GM10266 (cell line): ENCODE results near the gene IL3.
A peak's percentile ranks its signal among the peaks of the same experiment; 100 is the strongest.

Source experiments
- DNase-seq: peaks from one replicate; pipeline ENCODE4 v3.0.0; 2012; ENCODE audit errors: extremely low spot score
- TF ChIP-seq, protein P1 (sequence below): IDR thresholded peaks from 2 replicates; pipeline ENCODE4 v1.5.1; 2012; ENCODE audit warnings: mild to moderate bottlenecking, low read depth; ENCODE audit not compliant: control insufficient read depth, insufficient read depth; ENCODE audit errors: missing control alignments

The IL3 gene

DNA sequence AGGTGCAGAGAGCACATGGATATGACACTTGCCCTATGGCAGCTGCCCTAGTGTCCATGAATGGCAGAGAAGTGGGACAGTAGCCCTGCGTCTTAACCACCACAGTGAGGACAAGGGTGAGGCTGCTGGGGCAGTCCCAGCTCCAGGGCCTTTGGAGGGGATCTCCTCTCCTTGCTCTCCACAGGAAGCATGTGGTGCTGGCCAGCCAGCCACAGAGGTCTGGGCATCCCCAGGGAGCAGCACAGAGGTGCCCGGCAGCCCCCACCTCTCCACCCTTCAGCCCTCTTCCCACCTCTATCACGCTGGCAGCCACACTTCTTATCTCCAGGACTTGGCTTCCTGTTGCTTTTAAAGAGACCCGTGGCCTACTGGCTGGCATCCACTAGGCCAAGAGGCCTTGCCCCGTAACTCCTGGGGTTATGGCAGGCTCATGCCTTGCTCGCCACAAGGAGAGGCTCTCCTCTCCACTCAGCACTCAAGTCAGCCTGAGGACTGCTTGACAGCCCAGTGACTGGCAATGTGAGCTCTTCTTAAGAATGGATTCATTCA lies 35.0 kb downstream of the IL3 start:
- no peak for DNase-seq
- TF ChIP-seq, protein P1, sequence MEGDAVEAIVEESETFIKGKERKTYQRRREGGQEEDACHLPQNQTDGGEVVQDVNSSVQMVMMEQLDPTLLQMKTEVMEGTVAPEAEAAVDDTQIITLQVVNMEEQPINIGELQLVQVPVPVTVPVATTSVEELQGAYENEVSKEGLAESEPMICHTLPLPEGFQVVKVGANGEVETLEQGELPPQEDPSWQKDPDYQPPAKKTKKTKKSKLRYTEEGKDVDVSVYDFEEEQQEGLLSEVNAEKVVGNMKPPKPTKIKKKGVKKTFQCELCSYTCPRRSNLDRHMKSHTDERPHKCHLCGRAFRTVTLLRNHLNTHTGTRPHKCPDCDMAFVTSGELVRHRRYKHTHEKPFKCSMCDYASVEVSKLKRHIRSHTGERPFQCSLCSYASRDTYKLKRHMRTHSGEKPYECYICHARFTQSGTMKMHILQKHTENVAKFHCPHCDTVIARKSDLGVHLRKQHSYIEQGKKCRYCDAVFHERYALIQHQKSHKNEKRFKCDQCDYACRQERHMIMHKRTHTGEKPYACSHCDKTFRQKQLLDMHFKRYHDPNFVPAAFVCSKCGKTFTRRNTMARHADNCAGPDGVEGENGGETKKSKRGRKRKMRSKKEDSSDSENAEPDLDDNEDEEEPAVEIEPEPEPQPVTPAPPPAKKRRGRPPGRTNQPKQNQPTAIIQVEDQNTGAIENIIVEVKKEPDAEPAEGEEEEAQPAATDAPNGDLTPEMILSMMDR: no peak

- no peak for DNase-seq
These were observed 36.4 kb downstream of the IL3 start for GRCh38 chr5:132096904-132097303.

DNA sequence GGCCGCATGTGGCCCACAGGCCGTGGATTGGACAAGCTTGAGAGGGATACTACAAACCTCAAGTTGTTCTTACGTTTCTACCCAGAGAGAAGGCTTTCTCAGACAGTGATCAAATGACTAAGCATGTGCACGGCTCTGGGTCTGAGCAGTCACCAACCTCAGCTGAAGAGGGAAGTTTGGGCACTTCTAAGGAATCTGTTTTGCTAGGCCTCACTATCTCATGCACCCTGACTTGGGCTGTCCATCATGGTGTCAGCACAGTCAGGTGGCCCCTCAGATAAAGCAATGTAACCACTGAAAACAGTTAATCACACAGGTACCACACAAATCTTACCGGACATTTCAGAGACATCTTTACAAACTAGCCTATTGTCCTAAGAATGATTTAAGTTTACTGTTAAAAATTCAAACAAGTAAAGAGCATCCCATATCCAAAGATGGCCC lies 37.7 kb downstream of the IL3 start:
- TF ChIP-seq, protein P1: no peak
- no peak for DNase-seq

More at GRCh38 chr5:132096904-132097303, 36.4 kb downstream of the IL3 start:
- TF ChIP-seq, protein P1: no peak

GRCh38 chr5:132098621-132099020 lies 38.2 kb downstream of the IL3 start:
- DNase-seq: no peak
- TF ChIP-seq, protein P1: no peak

- peak; percentile 47 for DNase-seq
- TF ChIP-seq, protein P1: no peak
These were observed 38.8 kb downstream of the IL3 start for GRCh38 chr5:132099076-132099748.

DNA sequence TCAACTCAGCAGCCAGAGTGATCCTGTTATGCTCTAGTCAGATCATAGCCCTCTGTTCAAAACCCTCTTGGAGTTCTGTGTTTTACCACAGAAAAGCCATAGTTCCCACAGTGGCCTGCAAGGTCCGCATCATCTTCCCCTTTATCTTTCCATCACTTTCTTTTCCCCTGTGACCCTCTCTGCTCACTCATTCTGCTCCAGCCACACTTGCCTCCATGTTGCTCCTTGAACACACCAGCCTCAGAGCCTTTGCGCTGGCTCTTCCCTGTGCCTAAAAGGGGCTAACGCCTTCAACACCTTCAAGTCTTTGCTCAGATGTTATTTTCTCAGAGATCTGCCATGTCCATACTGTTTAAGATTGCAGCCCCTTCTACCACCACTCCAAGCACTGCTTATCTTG lies 39.5 kb downstream of the IL3 start:
- TF ChIP-seq, protein P1: no peak

DNA sequence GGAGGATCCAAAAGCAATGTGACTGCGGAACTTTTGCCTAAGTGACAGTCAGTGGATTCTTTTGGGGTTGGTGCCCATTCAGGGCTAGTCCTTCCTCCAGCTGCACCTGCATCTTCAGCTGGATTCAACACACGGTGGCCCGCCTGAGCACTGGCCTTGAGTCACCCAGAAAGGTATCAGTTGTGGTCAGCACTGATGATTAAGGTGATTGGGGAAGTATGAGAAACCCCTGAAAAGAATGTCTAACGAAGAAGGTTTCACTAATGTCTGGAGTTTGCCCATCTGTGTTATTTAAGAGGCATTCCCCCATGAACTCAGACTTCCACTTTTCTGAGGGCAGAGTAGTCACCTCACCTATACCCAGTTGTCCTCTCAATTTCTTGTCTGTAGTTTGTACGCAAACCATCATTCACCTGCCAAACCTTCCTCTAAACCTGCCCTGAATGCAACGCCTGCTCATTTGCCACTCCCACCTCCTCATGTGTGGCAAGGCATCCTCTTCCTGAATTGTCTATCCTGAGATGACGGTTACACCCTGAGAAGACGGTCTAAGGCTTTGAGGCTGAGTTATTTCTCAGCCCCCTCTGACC lies 40.3 kb downstream of the IL3 start:
- TF ChIP-seq, protein P1: no peak
- DNase-seq: no peak

More for the DNA sequence above, 39.5 kb downstream of the IL3 start:
- DNase-seq: no peak
